HG03103 (cell line): ENCODE data around the gene PPIL6.
A peak's percentile ranks its signal among the peaks of the same experiment; 100 is the strongest.

Experiments used
- ATAC-seq: cut with Tn5 transposase; IDR thresholded peaks from one replicate; pipeline ENCODE4 v1.9.1; 2021; ENCODE audit warnings: low read depth; ENCODE audit not compliant: unreplicated experiment

The PPIL6 gene

DNA sequence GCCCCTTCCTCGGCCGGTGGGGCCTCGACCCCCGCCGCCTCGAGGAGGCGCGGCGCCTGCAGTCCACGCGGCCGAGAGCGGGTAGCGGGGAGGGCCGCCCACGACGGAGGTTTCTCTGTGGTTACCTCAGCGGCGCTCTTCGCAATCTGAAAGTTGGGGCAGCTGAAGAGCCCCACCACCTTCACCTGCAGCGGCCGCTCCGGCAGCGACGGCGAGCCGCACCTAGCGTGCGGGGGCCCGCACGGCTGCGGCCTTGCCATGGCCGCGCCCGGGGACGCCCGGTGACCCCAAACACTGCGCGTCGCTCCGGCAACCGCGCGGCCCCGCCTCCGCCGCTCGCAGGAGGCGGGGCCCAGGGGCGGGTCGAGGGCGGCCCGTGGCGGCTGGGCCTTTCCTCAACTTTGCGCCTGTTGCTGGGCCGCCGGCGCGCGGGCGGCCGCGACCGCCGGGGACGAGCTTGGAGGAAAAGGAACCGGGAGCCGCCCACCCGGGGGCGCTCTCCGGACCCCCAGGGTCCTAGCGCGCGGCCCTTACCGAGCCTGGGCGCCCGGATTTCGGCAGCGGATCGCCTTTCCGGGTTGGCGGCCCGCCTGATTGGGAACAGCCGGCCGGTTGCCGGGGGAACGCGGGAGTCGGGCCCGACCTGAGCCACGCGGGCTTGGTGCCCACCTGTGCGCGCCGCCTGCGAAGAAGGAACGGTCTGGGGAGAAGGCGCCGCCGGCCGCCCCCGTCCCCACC is at the start of gene PPIL6, which contains the start of gene SMPD2:
Gene PPIL6 (minus strand): TSS at position 298 of the 738 bp plus-strand sequence. CDS start 38 bp downstream, at position 260.
Gene SMPD2 (plus strand): TSS at position 394 of the 738 bp plus-strand sequence. CDS start 398 bp downstream, outside the sequence.
- ATAC-seq = peak; percentile 82

DNA sequence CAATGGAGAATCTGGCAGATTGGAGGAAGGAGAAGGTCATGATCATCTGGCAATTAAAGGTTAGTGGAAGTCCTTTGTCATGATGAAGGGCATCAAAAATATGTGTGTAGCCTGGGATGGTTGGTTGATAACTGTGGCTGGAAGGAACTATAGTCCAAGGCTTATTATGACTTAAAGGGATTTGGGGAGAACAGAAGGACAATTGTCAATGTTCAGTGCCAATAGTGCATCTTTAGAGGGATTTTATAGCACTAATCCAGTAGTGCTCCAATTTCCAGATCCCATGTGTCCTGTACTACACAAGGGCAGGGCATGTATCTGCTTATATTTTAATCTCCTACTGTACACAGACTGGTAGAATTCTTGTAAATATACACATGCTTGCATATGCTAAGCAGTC is 47.6 kb upstream of the PPIL6 start:
- no peak for ATAC-seq

- ATAC-seq = no peak
These were observed 45.6 kb upstream of the PPIL6 start for GRCh38 chr6:109486068-109486467.

GRCh38 chr6:109485266-109485935 is 45.0 kb upstream of the PPIL6 start:
- ATAC-seq = no peak

- ATAC-seq = no peak
These were observed 43.7 kb upstream of the PPIL6 start for GRCh38 chr6:109484122-109484521.

GRCh38 chr6:109483735-109484057 is 43.3 kb upstream of the PPIL6 start:
- no peak for ATAC-seq

- ATAC-seq = peak; percentile 90
These were observed 42.7 kb upstream of the PPIL6 start, which contains the start of gene ZBTB24 for GRCh38 chr6:109482905-109483734. Gene ZBTB24 (minus strand): TSS chr6:109483219. CDS start chr6:109482026, 1,193 bp downstream.

GRCh38 chr6:109480993-109481480 is 40.6 kb upstream of the PPIL6 start:
- ATAC-seq = no peak

GRCh38 chr6:109478841-109479624 is 38.6 kb upstream of the PPIL6 start:
- ATAC-seq = no peak

GRCh38 chr6:109478222-109478805 is 37.9 kb upstream of the PPIL6 start:
- no peak for ATAC-seq

GRCh38 chr6:109477725-109478124 is 37.3 kb upstream of the PPIL6 start:
- no peak for ATAC-seq

DNA sequence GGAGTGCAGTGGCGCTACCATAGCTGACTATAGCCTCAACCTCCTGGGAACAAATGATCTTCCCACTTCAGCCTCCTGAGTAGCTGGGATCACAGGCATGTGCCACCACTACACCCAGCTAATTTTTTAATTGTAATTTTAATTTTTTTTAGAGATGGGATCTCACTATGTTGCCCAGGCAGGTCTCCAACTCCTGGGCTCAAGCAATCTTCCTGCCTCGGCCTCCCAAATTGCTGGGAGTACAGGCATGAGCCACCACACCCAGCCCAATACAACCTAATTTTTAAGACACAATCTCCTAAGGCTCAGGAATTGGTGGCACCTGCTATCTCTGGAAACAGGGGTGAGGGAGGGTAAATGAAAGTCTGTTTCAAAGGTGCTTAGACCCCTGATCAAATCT is 36.8 kb upstream of the PPIL6 start:
- ATAC-seq = no peak

DNA sequence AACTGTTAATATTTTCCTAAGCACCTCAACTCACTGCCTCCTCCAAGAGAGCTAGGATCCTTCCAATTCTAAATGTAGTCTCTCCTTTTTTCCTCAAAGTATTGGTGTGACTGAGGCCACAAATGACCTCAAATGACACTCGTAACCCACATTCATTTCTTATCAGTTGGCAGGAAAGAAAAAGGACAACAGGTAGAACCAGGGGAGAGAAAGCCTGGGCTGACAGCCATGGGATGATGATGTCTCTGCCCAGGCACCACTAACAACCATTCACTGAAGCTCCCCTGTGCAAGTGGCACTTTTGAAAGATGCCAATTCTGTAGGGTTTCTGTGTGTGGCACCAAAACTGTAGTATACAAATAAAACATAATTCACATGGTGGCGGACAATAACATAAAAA is 35.2 kb upstream of the PPIL6 start:
- no peak for ATAC-seq

DNA sequence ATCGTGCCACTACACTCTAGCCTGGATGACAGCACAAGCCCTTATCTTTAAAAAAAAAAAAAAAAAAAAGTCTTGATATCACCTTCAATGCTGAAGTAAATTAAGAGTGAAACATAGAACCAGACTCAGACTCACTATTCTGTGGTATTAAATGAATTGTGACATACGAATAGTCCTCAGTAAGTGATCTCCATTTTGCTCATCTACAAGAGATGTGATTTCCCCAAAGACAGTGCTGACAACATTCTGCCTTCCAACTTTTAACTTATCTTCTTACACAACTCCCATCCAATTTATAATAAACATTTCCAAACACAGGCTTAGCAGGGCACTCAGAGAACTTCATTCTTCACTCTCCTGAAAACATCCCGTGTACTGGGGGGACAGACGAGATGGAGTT is 34.6 kb upstream of the PPIL6 start:
- ATAC-seq = no peak

- ATAC-seq = no peak
These were observed 32.7 kb upstream of the PPIL6 start for GRCh38 chr6:109473120-109473519.

DNA sequence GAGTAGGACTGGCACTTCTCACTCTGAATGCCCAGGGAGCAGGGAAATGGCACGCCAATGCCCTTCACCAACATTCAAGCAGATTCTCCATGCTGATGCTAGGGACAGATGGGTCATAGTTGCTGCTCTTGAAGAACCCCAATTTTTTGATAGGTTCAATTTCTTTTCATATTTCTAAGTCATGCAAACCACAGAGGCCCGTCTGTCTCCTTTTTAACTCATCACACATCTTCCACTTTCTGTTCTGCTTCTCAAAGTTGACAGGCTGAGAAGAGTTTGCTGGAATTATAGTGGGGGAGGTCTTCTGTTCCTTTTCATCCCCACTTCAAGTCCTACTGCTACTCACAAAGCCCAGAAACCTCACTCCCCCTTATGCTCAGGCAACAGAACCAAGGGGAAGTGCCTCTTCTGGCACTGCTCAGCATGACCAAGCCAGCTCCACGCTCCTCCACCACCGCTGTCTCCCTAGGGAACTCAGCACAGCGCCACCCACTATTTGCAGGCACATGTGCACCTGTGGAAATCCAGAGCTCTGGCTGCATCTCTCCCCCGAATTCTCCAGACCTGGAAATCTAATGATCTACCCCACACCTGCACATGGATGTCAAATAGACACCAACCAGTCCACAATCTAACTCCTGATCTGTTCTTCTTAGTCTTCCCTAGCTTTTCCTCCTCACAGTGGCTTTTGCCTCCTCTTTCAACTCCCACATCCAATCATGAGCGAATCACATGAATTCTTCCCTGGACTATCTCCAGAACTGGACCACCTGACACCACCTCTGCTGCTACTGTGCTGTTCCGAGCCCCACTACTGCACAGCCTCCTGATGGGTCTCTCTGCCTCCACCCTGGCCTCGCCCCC is 31.9 kb upstream of the PPIL6 start:
- no peak for ATAC-seq

GRCh38 chr6:109471105-109471810 is 30.8 kb upstream of the PPIL6 start:
- no peak for ATAC-seq

DNA sequence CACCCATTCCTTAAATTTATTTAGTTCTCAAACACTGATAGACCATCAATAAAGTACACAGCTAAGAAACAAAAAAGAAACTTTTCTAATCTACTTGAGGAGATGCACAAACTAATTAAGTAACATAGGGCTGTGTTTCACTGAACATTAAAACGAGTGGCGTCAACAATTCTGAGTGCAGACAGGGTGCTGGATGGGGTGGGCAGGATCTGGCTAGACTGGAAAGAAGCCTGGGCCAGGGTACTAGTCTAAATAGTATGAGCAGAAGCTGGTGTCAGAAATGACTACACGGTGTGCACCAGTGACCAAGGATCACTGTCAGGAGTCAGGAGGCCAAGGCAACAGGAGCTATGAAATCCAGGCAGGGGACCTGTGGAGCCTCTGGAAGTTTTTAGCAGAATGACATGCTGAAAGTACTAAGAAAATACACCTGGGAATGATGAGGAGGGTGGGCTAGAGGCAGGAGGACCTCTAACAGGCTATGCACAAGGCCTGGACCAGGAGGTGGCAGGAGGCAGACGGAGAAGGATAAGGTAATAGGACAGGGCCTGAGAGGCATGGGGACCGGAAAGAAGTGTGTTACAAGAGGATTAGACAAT is 29.3 kb upstream of the PPIL6 start:
- ATAC-seq = no peak
